GM13977 (cell line): ENCODE measurements around the gene CCDC127.
"Not testable (repeated sequence)": the region's sequence is repeated elsewhere in the genome, so short reads cannot be mapped to it uniquely, and the experiment has no call there.

Experiments
- DNase-seq: peaks from one replicate; pipeline ENCODE4 v3.0.0; 2012; ENCODE audit warnings: low spot score
- CTCF ChIP-seq: IDR thresholded peaks from 2 replicates; pipeline ENCODE4 v1.5.1; 2012; ENCODE audit warnings: mild to moderate bottlenecking, control low read depth; ENCODE audit not compliant: insufficient read depth; ENCODE audit errors: extremely low read depth, missing control alignments
- in situ Hi-C: fragments of 300-500 bp; cut with MboI; formaldehyde crosslinking; loops from one replicate; pipeline ENCODE4 v1.12.0; 2022; ENCODE audit warnings: low sequenced_read_pairs, low pct_unique_long_range_greater_than_20kb, mixed read lengths, inconsistent platforms; ENCODE audit not compliant: unreplicated experiment

CCDC127 gene

GRCh38 chr5:217494-218456, at the start of gene CCDC127, which contains the start of gene SDHA:
Gene CCDC127 (minus strand): TSS chr5:218153. CDS start chr5:216849, 1,304 bp downstream.
Gene SDHA (plus strand): TSS chr5:218320. CDS start chr5:218356, 36 bp downstream.
- peak; percentile 100 for DNase-seq
- peak; percentile 48 for TF ChIP-seq CTCF
- in situ Hi-C loops: not testable (repeated sequence)

GRCh38 chr5:267716-268115, 49.8 kb upstream of the CCDC127 start:
- TF ChIP-seq CTCF: no peak
- in situ Hi-C loops: no loop called here
- no peak for DNase-seq

GRCh38 chr5:266311-267026, 48.5 kb upstream of the CCDC127 start:
- DNase-seq, in situ Hi-C loops: not testable (repeated sequence)

GRCh38 chr5:264338-264737, 46.4 kb upstream of the CCDC127 start:
- TF ChIP-seq CTCF: no peak
- DNase-seq: no peak
- in situ Hi-C loops: no loop called here

GRCh38 chr5:263275-263974, 45.5 kb upstream of the CCDC127 start:
- DNase-seq, in situ Hi-C loops: not testable (repeated sequence)

GRCh38 chr5:257148-257547, 39.2 kb upstream of the CCDC127 start:
- TF ChIP-seq CTCF: no peak
- DNase-seq: no peak
- in situ Hi-C loops: no loop called here

- in situ Hi-C loops, DNase-seq: not testable (repeated sequence)
Measured at GRCh38 chr5:256347-256746, 38.4 kb upstream of the CCDC127 start.

GRCh38 chr5:255116-255515, 37.2 kb upstream of the CCDC127 start:
- in situ Hi-C loops, DNase-seq: not testable (repeated sequence)

GRCh38 chr5:254322-254721, 36.4 kb upstream of the CCDC127 start:
- in situ Hi-C loops, DNase-seq: not testable (repeated sequence)
